RKO (cell line): ENCODE measurements around the gene C1D.
"Not testable (repeated sequence)": the region's sequence is repeated elsewhere in the genome, so short reads cannot be mapped to it uniquely, and the experiment has no call there.

Experiments
- DNase-seq: peaks from one replicate; pipeline ENCODE4 v3.0.0-alpha.2; 2016; ENCODE audit warnings: low spot score

Gene C1D

GRCh38 chr2:67999332-67999731 lies 63.5 kb downstream of the C1D start:
- no peak for DNase-seq

GRCh38 chr2:67997903-67998302 lies 64.9 kb downstream of the C1D start:
- DNase-seq = no peak

GRCh38 chr2:67997528-67997900 lies 65.3 kb downstream of the C1D start:
- DNase-seq = peak; percentile 98

GRCh38 chr2:67996772-67997527 lies 65.9 kb downstream of the C1D start:
- peak; percentile 8 for DNase-seq

- DNase-seq = no peak
These were observed 68.1 kb downstream of the C1D start for GRCh38 chr2:67994716-67995115.

- DNase-seq = not testable (repeated sequence)
These were observed 68.7 kb downstream of the C1D start for GRCh38 chr2:67994069-67994468.

- no peak for DNase-seq
These were observed 69.5 kb downstream of the C1D start for GRCh38 chr2:67993329-67993728.

GRCh38 chr2:67991456-67991855 lies 71.3 kb downstream of the C1D start:
- DNase-seq = no peak
